GM19043 (cell line): ENCODE results near the gene ADRA2B.
"Not testable (repeated sequence)": the region's sequence is repeated elsewhere in the genome, so short reads cannot be mapped to it uniquely, and the experiment has no call there.

Experiments
- ATAC-seq: cut with Tn5 transposase; IDR thresholded peaks from one replicate; pipeline ENCODE4 v1.9.1; 2021; ENCODE audit warnings: low read depth; ENCODE audit not compliant: unreplicated experiment

The ADRA2B gene

DNA sequence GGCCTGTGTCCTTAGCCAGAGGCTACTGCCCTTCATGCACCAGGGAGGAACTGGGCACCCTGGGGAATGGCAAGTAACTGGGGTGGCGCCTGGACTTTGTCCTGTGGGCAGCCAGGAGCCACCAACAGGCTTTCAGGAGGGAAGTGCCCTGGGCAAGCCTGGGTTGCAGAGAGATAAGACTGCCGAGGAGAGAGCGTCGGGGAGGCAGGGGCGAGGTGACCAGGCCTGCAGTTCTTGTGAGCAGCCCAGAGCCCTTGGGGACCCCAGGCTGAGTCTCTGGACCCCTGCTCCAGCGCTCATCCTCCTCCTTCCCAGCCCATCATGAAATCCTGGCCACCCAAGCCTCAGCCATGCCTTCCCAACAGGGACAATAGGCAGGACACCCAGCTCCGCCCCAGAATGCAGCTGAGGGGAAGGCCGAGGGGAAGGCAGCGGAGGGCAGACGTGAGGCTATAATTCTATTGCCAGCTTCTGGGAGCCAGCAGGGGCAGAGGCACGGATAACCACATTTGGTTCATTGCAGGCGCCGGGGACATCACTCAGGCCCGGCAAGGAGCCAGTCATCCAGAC, 25.1 kb downstream of the ADRA2B start:
- ATAC-seq: no peak

DNA sequence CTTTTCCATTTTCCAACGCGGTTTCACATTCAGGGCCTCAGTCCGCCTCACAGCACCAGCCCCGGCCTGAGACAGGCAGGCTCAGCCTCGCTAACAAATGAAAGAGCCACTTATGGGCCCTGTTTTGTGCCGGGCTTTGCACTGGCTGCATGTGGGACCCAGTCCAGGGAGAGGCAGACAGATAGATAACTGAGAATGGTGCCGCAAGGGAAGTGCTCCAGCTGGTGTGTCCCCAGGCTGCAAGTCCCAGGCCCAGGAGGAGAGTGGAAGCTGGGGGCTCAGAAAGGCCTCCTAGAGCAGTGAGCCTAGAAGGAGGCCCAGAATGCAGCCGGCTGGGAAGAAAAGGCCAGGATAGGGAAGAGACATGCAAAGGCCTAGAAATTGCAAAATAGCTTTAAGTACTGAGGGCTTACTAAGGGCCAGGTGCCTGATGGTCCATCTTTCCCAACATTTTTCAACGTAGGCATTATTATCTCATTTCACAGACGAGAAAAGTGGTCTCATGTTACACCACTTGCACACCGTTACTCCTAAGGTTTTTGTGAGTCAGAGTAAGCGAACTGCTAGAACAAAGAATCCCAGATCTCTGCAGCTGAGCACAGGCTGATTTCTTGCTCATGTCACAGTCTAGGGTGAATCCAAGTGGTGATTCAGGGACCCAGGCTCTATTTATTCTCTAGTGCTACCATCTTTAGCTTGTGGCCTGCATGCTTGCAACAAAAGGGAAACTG, 26.0 kb downstream of the ADRA2B start:
- ATAC-seq: no peak

DNA sequence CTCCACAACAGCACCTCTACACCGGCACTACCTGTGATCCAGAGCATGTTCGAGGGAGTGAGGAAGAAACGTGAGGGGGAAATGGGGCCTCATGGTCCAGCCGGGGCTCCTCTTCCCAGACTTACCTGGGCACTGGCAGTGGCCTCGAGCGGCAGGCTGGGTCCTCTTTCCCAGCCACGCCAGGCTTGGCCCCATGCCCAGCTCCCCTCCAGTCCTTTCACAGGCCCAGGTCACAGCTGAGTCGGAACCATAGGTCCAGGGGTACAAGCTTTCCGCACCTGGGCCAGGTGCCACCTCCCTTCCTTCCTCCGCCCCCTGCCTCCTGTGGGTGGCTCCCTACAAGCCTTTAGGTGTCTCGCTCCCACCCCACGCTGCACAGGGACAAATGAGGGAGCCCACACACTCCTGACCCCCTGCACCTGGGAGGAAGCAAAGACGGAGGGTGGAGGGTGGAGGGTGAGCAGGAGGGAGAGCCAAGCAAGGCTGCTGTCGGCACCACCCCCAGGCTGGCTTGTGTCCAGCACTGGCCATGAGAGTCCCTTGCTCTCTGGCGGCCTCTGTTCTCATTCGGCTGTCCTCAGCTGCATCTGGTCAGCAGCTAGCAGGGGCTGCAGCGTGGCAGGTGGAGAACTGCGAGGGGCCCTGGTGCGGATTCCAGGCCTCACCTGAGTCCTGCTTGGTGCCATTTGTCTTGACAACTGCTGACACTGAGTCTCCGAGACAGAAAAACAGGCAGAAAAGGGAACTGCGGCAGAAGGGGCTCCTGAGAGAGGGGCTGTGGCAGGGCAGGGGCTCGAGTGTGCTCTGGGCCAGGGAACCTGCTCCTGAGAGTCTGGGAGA, 26.8 kb downstream of the ADRA2B start:
- ATAC-seq: no peak

DNA sequence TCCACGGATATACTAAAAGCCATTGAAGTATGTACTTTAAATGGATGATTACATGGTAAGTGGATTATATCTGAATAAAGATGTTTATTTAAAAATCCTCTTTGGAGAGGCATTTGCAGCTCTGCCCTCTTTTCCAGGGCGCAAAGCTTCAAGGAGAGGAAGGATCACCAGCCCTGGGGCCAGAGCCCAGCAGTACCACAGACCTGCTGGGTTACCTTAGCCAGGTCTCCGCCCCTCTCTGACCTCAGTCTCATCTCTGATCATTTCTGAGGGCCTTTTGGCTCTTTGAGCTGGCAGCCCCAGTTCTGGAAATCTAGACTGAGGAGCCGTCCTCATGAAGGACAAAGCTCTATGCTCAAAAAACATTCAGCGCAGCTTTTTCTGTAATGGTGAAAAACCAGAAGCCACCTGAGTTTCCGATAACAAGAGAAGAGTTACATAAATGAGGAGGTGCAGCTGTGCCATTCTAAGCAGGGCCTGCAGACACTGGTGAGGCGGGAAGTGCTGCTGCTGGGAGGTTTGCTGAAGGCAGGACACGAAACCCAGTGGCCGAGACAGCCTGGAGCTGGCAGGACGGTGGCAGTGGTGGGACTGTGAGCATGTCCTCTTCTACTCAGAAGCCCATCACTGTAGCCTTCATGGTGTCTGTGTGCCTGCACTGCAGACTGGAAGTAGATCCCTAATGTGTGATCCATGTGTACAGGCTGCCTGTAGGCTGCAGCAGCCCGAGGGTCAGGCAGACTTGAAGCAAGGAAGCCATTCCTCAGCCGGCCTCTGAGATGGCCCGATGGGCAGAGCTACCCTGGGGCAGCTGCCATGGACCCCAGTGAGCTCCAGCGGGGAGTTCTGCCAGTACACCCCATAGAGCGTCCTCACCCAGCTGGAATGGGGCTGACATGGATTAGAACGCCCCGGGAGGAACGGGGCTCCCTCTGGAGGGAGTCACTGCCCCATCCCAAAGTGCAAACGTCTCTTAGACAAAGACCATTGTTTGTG, 27.7 kb downstream of the ADRA2B start:
- no peak for ATAC-seq

DNA sequence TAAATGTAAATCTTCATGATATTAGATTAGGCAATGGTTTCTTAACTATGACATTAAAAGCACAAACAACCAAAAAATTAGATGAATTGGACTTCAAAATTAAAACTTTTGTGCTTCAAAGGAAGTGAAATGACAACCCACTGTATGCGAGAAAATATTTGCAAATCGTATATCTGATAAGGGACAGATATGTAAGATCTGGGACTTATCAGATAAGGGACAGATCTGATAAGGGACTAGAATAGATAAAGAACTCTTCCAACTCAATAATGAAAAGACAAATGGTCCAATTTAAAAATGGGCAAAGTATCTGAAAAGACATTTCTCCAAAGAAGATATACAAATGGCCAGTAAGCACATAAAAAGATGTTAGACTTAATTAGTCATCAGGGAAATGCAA, 29.2 kb downstream of the ADRA2B start:
- ATAC-seq: no peak

DNA sequence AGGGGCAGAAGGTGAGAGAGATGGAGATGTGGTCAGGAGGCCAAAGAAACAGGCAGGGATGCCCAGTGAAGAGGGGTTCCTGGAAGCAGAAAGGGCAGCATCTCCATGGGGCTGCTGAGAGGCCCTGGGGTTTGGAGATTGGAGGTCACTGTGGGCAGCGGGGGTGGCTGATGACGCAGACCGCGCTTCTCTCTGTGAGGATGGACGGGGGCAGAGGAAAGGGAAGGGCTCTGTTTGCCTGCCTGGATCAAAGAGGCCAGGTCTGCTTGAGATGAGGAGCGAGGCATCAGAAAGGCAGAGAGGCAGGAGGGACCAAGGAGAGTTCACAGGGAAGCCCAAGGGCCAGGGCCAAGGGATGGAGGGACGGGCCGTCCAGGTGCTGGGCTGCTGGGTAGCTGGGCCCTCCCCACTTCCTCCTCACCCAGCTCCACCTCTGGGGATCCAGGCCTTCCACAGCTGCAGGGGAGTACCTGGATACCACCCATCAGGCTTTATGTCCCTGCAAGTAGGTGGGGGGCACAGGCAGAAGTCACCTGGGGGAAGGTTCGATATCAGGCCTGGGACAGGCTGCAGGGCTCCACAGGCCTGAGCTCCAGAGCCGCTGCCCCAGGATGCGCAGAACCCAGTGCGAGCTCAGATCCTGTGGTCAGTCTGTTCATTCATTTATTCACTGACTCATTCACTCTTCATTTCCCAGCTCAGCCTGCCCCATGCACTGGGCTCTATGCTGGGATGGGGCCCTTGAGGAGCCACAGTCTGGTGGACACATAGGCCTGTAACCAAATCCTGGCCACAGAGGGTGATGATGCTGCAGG, 30.6 kb downstream of the ADRA2B start:
- no peak for ATAC-seq

DNA sequence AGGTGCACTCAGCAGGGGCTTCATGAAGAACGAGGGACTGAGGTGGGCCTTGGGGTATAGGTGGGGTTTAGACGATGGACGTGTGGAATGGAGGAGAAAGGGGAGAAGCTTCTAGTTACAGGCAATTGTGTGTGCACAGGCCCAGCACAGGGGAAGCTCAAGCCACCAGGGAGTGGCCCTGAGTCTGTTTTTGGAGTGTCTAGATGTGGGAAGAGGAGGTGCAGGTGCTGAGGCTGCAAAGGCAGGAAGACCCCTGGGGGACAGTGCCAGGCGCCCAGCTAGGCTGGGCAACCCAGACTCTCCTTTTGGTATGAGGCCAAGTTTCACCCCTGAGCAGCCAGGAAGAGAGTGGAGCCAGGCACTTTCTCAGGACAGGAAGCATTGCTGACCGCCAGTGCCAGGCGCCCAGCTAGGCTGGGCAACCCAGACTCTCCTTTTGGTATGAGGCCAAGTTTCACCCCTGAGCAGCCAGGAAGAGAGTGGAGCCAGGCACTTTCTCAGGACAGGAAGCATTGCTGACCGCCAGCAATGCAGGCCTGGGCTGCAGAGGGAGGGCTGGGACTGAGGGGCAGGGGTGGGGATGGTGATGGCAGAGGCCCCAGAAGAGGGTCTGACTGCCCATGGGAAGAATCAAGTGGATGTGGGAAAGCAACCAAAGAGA, 31.4 kb downstream of the ADRA2B start:
- not testable (repeated sequence) for ATAC-seq

DNA sequence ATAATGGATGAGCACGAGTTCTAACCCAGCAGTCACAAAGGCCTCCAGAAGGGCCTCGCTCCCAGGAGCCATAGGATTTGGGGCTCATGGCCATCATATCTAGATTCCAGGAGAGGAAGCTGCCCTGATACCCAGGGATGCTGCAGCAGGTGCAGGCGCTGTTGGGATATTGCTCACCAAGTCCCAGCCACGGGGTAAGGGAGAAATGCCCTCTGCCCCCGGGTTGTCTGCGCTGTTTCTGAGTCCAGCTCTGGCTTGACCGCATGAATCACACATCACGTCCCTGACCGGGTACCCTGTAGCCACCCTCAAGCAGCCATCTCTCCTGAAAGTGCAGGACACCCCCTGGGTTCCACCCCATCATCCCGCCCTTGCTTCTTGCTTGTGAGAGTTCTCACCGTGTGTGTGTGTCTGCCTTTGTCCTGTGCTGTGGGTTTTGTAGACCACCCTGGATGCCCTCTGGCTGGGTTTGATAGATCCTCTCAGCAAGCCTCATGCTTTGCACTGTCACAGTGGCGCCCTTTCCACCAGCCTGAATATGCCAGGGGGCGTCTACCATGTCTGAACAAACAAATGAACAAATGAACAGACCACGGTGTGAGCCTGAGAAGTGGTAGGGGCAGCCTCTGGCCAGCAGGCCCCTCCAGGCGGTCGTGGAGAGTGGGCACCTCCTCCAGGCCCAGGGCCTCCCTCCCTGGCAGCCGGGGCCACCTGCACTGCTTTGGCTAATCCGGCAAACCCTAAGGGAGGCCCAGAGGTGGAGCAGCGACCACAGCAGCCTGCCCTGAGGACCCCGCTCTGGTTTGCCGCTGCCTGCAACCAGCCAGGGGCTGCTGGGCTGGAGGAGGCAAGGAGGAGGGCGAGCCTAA, 32.1 kb downstream of the ADRA2B start:
- ATAC-seq: no peak

DNA sequence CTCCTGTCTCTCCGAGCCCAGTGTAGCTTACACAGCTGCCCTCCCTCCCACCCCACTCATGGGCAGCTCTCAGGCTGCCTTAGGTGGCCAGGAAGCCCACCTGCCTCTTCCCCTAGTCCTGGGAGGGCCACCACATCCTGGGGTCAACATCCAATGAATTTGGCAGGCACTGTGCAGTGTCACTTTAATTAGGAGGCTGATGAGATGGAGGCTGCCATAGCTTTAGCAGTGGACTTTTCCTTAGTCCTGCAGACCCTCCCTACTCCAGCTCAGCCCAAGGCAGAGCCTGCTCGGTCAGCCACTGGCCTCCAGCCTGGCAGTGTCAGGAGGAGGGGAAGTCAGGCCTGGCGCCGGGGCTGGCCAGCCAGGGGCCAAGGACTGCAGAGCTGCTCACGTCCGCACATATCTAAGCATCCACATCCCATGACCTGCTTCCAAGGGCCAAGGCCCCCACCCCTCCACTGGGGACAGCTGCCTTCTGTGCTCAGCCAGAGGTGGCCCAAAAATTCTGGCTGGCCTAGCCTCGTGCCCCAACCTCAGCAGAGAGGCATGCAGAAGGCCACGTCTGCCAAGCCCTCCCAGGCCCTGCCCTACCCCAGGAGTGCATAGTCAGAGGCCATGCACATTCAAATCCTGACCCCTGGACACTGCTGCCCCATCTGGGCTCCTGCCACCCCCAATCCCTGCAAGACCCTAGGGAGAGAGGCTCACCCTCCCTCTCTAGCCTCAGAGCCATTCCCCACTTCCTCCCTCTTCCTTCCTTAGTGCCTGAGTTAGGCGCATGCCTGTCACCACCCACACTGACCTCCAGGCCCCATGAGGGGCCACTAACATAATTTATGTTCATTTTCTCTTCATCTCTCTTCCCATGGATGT, 33.1 kb downstream of the ADRA2B start:
- ATAC-seq: no peak

DNA sequence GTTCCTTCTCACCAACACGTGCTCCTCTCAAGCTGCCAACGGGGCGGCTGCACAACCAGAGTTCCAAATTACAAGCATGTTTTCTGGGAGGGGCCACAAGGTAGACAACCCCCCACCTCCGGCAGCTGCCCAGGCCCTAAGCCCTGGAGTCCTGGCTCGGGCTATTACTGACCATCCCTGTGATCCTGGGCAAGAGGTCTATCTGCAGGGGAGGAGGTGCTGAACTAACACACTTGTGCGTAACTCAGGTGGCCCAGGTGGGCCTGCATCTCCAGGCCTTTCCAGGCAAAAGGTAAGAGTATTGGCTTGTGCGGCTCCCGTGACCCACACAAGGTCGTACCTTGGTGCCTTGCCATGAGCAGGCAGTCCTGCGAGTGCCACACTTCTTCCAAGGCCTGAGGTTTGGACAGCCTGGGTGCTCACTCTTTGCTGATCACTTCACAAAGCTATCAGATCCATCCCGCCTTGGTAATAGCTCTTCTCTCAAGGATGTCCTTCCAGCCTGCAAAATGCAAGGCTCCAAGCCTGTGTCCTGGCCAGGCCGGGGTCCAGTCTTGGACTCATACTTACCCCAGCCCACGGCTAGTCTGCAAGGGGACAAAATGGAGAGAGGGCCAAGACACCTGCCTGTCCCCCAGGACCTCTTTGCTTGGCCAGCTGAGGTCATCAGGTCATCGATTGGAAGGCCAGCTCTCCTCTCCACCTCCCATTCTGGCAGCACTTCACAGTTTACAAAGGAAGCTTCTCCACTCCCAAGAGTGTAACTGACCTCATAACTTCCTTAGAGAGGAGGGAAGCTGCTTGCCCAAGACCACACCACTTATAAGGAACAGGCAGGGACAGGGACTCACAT, 33.9 kb downstream of the ADRA2B start:
- ATAC-seq: no peak

DNA sequence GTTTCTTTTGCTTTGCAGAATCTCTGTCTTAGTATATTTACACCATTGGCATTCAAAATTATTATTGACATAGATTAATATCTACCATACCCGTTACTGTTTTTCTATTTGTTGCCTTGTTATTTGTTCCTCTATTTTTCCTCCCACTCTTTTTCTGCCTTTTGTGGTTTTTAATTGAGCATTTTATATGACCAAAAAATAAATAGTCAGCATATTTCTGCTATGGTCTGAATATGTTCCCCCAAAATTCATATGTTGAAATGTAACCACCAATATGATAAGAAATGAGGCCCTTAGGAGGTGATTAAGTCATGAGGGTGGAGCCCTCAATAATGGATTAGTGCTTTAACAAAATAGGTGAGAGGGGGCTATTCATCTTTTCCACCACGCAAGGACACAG, 35.3 kb downstream of the ADRA2B start:
- no peak for ATAC-seq

DNA sequence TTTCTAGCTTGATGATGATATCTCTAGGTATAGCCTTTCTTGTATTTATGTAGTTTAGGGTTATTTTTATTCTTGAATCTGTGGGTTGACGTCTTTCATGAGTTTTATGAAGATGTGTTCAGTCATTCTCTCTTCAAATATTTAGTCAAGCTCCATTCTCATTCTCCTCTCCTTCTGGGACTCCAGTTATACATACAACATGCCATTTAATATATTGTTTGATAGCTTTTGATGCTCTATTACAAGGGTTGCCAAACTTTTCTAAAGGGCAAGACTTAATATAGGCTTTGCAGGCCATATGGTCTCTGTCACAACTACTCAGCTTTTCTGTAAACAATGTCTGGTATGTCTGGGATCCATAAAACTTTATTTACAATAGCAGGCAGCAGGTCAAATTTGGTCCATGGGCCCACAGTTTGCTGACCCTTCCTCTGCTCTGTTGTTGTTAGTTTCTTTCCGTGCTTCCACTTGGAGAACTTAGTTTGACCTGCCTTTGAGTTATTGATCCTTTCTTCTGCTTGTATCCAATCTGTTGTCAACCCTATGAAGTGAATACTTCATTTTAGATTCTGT, 41.1 kb downstream of the ADRA2B start:
- no peak for ATAC-seq

DNA sequence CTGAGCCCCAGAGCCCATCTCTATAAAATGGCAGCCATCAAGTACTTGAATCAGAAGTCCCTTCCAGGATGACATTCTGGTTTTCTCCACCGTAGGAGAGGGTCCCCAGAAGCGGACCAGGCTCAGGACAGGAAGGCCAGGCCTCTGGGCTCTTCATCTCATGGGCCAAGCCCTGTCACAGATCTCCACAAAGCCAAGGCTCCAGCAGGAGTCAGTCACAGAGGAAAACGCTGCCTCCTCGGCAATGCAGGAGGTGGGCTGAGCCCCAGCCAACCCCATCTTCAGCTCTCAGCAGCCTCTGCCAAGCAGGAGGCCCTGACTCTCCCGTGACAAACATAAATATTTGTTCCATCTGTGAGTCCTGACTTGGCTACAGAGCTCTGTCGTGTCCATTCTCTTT, 42.2 kb downstream of the ADRA2B start:
- ATAC-seq: no peak

DNA sequence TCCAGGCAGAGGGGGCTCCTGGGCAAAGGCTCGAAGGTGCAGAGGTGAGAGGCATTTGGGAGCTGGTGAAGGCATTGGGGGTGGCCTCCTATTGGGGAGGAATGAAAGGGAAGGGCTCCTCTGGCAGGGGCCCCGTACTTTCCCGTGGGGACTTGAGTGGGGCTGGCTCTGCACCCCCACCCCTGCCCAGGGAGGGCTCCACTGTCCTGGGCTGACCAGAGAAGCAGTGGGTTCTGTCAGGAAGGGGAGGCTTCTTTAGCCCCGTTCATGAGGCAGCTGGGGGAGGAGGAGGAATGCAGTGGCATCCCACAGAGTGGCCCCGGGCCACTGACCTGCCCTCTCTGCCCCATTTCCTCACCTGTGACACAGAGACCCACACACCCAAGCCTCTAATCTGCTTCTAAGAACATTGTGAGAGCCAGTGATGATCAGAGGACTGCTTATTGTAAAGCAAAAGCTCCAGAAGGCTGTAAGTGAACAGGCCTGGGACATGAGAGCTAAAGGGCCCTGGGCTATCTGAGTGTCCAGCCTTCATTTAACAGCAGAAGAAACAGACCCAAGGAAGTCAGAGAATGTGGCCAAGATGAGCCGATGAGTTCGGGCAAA, 43.1 kb downstream of the ADRA2B start:
- ATAC-seq: no peak

DNA sequence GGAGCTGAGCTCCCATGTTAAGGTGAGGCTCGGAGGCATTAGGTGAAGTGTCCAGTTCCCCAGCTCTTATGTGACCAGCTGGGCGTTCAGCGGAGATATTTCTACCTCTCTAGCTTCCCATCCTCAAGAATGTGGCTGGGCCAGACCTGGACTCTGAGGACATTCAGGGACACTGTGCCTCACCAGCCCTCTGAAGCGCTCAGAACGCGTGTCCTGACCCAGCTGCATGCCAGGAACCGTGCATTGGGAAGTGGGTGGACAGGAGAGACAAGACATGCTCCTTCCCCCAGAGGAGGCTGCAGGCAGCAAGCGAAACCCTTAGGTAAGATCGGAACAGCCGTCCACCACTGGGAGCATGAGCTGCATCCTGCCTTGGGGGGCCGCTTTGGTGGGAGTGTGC, 43.6 kb downstream of the ADRA2B start:
- no peak for ATAC-seq
